GM18511 (cell line): ENCODE results near the gene UBE2M.
A peak's percentile ranks its signal among the peaks of the same experiment; 100 is the strongest.

Experiments
- ATAC-seq: cut with Tn5 transposase; IDR thresholded peaks from one replicate; pipeline ENCODE4 v1.9.1; 2021; ENCODE audit warnings: mild to moderate bottlenecking, moderate library complexity; ENCODE audit not compliant: unreplicated experiment

The UBE2M gene

DNA sequence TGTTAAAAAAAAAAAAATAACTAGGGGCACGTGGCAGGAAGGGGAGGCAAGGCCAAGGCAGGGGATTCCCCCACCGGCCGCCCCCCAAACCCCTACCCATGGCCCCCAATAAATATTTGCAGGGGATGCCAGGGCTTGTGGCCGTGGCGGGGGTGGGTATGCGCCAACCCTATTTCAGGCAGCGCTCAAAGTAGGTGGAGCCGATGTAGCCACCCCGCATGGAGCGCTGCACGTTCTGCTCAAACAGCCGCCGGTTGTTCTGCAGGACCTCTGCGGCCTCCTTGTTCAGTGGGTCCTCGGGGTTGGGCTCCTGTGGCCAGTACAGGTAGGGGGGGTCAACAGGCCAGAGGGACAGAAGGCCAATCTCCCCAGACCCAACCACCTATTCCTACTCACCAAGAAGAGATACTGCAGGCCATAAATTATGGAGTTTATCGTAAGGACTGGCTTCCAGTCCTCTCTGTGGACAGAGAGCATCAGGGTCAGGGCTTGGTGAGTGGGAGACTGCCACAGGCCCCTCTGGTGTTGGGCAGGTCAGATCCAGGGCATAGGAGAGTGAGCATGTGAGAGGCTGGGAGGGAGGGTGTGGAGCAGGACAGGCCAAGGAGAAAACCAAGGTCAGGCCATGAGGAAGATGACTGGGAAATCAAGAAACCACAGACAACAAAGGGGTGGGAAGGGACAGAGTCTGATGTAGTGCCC, 2.3 kb downstream of the UBE2M start:
- ATAC-seq, result no peak

DNA sequence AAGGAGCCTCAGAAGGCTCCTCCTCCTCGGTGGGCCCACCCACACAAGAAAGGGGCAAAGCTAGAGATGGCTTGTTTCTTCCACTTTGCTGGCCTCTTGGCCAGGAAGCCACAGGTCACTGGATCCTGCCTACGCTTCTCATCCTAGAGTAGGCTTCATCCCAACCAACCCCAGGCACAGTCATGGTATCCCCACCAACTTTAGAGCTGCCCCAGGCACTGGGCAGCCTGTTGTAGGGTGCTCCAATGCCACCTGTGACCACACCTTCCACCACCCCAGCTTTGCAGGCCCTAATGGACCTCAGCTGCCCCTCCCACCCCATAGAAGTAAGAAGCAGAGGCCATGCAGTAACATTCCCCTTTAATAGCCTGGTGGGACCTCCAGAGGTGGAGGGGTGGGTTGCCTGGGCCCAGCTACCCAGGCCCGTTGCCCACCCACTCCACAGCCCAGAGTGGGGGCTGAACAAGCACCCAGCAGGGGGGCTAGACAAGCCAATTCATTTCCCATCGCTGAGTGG, 3.0 kb downstream of the UBE2M start:
- ATAC-seq, result no peak

- peak; percentile 37 for ATAC-seq
Observed at GRCh38 chr19:58554494-58555368, 3.7 kb downstream of the UBE2M start, which contains the start of gene CHMP2A. Gene CHMP2A, minus strand, starts transcription at chr19:58555105. Its CDS starts 893 bp downstream, at chr19:58554212.

DNA sequence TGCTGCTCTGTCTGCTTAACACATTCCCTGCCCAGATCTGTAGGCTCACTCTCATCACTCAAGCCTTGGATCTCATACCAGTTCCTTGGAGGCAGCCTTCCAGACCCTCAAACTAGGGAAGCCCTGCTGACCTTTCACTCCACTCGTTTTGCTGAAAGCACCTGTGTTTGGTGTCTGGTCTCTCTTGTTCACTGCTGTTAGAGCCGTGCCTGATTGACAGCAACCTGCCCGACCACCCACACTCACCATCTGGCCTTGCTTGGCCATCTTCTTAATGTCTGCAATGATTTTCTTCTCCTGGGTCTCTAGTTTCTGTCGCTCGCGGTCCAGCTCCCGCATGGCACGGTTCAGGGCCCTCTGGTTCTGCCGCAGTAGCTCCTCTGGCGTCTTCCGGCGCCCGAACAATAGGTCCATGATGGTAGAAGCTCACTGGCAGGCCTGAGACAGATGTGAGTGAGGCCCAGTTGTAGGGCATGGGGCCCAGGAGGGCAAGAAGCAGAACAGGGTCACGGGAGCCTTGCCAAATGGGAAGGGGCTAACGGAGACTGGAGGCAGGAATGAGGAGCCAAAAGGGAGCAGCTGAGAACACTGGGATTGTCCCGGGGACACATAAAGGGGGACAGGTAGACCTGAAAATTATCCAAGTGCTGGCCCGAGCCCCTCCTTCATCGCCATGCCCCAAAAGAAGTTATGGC, 4.5 kb downstream of the UBE2M start:
- no peak for ATAC-seq

- ATAC-seq, result no peak
Observed at GRCh38 chr19:58552655-58553054, 5.8 kb downstream of the UBE2M start.

DNA sequence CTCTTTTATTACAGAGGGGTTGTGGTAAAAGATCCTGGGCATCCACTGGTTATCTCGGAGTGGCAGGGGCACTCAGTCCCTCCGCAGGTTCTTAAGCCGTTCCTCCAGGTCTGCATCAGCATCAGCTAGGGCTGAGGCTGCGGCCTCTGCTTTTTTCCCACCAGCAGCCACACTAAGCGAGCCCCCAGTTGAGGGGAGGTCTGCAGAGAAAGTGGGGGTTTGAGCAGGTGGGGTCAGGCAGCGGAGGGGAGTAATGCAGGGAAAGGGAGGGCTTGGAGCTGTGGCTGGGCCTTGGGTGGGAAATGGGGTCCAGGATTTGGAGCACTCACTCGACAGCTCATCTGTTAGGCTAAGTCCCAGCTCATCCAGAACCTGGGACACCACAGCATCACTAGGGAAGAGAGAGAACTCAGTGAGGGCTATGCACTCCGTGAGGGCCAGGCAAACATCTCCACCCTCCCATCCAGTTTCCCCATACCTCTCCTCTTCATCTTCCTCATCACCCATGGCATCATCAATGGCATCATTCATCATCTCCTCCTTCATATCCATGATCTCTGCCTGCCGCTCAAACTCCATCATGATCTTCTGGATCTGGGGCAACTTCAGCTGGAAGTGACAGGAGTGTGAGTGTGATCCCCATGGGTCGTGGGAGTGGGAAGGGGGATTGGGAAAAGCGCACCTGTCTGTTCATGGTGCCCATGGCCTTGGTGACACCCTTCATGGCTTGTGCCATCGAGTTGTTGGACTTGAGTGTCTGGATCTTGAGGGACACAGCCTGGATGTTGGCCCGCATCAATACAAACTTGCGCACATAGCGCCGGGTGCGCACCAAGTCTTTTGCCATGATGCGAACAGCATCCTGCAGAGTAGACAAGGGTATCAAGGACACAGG, 6.6 kb downstream of the UBE2M start:
- ATAC-seq, result no peak

GRCh38 chr19:58551123-58551497, 7.3 kb downstream of the UBE2M start:
- no peak for ATAC-seq

- no peak for ATAC-seq
Observed at GRCh38 chr19:58550362-58551122, 7.9 kb downstream of the UBE2M start.

DNA sequence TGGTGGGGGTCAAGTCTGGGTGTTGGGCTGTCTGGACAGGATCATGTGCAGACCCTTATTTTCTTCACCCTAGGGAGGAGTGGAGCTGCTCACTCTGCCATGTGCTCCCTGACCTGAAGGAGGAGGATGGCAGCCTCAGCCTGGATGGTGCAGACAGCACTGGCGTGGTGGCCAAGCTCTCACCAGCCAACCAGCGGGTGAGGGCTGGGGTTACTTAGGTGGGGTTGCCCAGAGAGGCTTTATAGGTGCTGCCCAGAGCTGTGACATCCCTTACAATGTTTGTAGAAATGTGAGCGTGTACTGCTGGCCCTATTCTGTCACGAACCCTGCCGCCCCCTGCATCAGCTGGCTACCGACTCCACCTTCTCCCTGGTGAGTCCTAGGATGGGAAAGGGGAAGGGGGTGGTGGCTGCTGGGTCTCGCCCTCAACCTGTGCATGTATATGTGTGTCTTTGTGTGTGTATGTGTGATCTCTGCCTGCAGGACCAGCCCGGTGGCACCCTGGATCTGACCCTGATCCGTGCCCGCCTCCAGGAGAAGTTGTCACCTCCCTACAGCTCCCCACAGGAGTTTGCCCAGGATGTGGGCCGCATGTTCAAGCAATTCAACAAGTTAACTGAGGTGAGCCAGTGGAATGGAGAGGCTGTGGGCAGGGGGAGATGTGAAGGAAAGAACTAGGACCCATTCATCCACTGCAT, 8.6 kb downstream of the UBE2M start:
- ATAC-seq, result no peak

GRCh38 chr19:58548859-58549663, 9.3 kb downstream of the UBE2M start:
- ATAC-seq, result no peak

GRCh38 chr19:58547323-58548312, 10.8 kb downstream of the UBE2M start:
- no peak for ATAC-seq

GRCh38 chr19:58546019-58546530, 12.3 kb downstream of the UBE2M start:
- ATAC-seq, result no peak

DNA sequence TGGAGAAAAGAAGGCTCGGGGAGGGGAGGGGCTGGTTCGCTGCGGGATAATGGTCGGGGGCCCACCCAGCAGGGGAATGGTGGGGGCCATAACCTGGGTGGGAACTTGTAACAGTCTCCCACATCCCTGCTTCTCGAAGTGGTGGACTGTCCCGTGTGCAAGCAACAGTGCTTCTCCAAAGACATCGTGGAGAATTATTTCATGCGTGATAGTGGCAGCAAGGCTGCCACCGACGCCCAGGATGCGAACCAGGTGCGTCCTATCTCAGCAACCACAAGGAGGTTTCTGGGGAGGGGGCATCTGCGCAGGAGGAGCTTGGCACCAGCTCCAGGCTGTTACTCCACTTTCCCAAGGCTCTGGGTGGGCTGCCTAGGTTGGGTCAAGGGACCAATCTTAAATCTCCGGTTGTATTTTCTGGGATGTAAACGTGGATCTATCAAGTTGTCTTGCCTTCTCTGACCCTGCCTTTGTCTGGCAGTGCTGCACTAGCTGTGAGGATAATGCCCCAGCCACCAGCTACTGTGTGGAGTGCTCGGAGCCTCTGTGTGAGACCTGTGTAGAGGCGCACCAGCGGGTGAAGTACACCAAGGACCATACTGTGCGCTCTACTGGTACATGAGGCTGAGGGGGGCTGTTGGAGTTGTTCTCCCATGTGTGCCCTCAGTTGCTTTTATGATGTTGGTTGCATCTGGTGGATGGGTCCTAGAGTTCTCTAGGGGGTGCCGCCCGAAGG, 13.0 kb downstream of the UBE2M start:
- ATAC-seq, result no peak

- ATAC-seq, result peak; percentile 48
Observed at GRCh38 chr19:58544591-58545285, 13.7 kb downstream of the UBE2M start.

DNA sequence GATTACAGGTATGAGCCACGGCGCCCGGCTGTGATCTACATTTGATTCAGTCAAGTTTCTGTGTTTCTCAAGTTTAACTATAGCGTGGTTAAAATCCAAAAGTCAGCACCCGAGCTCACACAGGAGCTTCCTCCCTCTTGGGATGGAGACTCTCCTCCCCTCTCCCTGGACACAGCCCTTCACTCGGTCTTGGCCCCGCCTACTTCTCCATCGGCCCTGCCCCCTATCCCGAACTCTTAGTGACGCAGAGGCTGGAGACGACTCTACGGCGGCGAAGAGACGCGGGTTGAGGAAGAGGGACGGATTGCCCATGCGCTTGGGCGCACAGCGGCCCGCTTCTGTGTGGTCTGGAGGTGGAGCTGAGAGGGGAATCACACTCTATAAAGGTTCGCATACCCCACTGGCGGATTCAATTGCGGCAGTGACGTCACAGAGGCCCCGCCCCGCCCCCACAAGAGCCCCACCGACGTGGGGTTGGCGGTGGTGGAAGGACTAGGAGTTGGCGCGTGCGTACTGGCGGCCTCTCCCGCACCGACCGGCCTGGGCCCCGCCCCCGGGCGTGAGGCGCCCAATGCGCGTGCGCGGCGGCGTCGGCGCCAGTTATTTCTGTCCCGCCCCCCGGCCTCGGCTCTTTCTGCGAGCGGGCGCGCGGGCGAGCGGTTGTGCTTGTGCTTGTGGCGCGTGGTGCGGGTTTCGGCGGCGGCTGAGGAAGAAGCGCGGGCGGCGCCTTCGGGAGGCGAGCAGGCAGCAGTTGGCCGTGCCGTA, 14.4 kb downstream of the UBE2M start, which contains the start of gene TRIM28:
TRIM28 (plus strand) TSS at position 239 of the 765 bp plus-strand sequence. CDS start 694 bp downstream, outside the sequence.
- peak; percentile 86 for ATAC-seq
